GM10847 (cell line): ENCODE measurements around the gene LDAH.

Source experiments
- POLR2A ChIP-seq: IDR thresholded peaks from 2 replicates; pipeline ENCODE4 v1.6.1; 2011; ENCODE audit not compliant: insufficient read length; ENCODE audit errors: extremely low read depth

Gene LDAH

DNA sequence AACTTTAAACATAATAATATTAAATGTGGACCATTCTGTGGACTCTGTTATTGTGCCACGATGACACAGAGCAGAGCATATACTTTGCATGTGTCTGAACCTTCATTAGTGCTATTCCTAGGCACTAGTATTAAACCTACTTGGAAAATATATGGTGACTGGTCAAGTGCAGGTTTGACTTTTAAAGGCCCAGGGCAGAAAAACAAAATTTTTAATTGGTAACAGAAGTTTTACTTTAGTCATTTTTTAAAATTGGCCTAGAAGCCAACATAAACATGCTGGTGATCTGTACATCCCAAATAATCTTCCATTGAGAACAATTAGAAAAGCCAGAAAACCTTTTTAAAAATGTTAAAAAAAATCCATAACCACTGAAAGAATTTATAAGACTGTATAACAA, 16.6 kb downstream of the LDAH start:
- no peak for TF ChIP-seq POLR2A

DNA sequence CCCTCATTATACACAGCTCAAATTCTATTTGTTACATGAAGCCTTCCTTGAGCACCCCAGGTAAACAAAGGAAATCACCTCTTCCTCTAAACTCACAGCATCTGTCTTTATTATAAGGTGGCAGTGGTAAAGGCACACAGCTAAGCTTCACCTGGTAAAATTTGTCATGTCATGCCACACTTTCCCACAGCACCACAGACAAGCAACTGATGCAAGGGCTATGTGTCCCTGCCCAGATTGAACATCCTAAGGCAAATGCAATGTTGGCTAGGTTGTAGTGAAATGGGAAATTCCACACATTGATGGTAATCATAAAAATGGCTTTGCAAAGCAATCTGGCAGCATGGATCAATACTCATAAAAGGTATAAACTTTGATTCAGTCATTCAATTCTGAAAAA, 18.9 kb downstream of the LDAH start:
- no peak for TF ChIP-seq POLR2A

DNA sequence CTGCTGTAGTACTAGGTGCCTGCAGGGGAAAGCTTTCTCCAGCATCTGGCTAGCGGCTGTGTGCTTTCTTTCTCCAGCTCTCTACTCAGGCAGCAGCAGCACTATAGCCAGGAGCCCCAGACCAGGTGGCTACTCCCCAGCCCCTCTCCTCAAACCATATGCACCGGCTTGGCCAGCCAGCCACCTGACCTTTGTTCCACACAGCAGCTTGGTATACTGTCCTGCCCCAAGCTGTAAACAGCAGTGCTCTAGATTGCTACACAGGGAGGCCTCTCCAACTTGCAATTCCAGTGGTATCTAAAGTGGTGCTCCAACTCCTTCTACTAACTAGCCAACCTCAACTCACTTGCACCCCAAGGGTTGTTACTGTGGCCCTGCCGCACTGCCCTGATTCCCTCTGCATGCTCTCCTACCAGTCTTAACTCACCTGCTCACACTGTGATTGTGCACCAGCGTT, 19.6 kb downstream of the LDAH start:
- no peak for TF ChIP-seq POLR2A

DNA sequence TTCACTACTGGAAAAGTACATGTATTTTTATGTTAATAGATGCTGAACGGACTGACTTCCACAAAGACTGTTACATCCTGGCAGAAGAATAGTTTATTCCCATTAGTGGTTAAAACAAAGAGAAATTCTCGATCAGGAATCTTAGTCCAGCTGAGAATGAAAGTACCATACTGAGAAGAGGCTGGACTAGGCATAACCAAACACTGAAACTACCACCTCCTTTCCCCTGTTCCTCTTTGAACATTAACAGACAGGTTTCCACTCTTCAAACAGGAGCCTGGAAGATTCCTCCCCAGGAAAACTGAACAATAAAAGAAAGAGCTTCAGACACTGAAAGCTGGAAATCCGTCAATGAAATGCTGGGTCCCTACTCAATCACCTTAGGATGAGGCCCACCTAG, 25.8 kb downstream of the LDAH start:
- TF ChIP-seq POLR2A, result no peak

DNA sequence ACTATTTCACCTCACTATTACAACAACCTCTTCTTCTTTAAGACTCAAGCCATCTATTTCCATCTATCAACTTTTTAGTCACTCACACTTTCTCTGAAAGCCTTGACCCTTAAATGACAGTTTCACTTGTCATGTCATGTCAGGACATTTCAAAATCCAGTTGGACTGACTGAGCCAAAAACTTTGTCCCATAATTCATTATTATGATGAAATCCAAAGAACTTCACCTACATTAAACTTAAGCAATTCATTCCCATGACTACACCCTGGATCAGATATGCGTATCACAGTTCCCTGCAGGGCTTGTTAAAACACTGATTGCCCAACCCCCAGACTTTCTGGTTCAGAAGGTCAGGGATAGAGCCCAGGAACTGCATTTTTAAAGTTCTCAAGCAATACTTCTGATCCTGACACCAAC, 26.5 kb downstream of the LDAH start:
- TF ChIP-seq POLR2A, result no peak

DNA sequence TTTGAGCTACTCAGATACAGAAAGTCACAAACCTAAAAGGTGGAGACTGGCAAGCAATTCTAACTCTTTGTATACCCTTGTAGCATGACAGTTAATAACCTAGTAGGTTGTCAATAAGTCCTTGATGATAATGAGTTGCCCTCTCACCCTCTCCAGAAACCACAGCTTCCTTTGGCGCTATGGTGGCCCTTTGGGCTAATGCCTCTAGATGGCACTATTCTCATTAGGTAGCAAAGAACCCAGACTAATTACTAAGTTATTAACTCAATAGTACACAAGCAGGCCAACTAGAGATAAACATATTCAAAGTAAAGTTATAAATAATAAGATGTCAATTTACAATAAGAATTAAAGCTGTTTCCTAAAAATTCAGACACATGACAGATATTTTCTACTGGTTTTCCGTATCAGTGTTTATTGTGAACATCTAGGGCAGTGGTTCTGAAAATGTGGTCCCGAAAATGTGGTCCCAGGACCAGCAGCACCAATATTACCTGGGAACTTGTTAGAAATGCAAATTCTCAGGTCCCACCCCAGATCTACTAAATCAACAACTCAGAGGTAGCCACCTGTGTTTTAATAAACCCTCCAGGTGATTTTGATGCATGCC, 41.1 kb downstream of the LDAH start:
- no peak for TF ChIP-seq POLR2A

DNA sequence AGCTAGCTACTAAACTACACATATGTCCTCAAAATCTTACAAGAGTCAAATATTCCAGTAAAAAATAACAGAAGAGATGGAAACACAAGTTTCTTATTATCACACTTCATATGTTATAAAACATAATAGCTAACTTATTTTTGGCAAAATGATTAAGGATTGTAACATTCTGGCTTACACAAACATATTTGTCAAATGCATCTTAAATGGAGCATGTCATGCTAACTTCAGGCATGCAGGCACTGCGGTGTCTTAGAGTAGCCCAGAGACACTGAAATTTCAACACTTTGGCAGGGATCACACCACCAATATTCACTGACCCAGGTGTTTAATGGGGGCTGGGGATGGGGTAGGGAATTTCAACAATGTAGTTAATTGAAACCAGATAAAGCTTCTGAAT, 51.6 kb downstream of the LDAH start:
- no peak for TF ChIP-seq POLR2A

DNA sequence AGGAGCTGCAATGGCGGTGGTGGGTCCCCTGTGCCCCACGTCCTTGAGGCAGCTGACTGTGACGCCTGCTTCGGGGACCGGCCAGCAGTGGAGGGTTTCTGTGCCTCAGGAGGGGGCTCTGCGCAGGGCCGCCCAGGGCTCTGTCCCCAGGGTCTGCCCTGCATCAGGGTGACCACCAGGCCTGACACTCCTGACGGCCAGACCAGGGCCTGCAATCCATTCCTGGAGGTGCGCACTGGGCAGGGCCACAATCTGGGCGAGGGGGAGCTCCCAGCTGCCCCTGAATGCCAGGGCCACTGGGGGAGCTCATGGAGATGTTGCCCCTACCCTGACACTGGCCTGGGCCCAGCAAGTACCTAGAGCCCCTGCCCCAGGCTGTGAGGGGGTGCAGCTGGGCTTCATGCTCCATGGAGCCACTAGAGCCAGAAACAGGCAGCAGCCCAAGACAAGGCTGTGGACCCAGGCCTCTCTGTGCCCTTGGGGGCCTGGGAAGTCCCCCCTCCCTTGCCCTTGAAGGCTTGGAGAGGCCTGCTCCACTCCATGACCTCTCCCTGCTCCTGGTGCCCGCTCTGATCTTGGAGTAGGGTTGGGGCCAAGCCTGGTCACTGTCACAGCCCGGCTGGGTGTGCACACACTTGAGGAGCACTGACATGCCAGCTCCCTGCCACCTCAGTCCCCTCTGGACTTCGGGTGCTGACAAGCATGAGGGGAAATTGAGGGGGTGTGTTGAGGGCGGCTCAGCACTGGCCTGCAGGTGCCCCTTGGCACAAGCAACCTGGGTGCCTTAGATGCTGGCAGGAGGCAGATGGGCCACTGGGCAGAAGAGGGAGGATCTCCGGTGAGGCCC, 55.9 kb downstream of the LDAH start:
- no peak for TF ChIP-seq POLR2A

DNA sequence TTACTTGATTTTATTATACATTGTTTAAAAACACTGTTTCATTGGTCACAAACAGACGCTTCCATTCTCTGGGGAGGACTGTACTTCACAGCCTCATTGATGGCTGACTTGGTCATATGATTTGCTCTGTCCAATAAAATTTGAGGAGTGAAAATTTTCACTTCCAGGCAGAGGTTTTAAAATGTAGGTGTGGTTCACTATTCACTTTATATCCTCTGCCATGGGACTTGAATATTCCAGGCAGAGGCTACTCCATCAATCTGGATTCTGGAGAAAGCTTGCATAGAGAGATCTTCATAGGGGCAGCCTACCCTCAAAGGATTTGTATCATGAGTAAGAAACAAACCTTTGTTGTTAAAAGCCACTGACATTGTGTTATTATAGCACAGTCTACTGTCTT, 56.7 kb downstream of the LDAH start:
- TF ChIP-seq POLR2A, result no peak

DNA sequence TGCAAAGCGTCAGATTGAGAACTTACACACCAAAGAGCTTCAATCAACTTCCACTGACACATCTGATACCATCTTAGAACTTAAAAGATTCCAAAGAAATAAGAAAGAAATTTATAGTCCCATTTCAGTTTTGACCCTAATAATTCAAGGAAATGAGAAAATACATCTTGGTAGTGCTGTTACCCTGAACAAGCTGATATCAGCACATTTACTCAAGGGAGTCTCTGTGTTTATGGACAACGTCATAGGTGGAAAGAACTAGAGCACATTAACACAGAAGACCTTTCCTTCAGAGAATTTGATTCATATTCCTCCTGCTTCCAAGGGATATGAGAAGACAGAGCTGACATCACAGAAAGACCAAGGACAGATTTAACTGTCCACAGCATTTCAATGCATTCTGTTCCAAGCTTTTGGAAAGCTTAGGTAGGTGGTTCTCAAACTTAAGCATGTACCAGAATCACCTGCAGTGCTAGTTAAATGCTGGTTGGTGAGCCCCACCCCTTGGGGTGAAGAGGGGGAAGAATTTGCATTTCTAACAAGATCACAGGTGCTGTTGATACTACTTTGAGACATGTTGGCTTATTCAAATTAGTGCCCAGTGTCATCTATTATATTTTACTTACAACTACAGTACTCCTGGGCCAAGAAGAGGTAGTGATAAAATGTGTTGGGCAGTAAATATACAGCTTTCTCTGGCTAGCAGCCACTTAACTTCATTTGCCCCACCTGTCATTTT, 59.8 kb downstream of the LDAH start:
- no peak for TF ChIP-seq POLR2A

DNA sequence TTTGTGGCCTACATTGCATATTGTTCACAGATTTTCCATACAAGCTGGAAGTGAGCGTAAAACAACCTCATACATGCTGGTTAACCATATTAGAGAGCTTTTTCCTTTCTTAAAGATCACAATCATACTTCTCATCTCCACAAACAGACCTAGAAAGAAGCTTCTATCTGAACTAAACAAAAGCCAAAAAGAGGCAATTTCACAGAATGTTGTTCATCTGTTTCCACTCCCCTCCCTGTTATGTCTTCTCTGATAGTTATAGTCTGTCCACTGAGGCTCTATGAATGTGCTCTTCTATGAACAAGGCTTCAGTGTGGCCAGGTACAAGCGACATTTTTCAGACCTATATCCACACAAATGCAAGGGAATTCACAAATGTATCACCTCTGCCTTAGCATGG, 63.4 kb downstream of the LDAH start:
- TF ChIP-seq POLR2A, result no peak

DNA sequence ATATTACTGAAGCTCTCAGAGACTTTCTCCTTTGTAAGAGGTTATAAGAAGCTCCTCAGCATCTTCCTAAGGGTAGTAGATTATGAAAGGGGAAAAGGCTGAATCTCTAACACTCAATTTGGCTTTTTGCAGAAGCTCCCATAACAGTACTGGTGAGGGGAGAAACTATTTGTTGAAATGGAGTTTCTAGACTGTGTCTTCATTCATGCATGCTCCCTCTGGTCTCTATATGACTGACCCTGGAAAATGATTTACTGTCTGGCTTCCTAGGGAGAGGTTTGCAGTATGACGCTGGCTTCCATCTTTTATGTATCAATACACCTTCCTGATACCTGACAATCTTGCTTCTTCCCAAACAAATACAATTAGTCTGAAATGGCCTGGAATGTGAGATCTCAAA, 63.9 kb downstream of the LDAH start:
- TF ChIP-seq POLR2A, result no peak

DNA sequence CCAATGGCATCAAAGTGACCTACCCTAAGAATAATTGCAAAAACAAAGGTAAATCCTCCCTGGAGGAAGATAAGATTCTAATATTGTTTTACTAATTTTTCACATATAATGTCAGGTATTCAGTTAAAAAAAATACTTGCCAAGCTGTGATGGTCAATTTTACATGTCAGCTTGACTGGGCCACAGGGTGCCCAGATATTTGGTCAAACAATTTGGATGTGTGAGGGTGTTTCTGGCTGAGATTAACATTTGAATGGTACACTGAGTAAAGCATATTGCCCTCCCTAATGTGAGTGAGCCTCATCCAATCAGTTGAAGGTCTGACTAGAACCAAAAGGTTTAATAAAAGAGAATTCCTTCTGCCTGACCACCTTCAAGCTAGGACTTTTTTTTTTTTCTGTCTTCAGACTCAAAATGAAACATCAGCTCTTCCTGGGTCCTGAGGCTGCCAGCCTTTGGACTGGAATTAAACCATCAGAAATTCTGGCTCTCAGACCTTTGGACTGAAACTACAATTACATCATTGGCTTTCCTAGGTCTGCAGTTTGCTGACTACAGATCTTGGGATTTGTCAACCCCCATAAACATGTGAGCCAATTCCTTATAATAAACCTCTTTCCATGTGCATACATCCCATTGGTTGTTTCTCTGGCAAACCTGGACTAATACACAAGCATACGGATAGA, 65.4 kb downstream of the LDAH start:
- TF ChIP-seq POLR2A, result no peak

DNA sequence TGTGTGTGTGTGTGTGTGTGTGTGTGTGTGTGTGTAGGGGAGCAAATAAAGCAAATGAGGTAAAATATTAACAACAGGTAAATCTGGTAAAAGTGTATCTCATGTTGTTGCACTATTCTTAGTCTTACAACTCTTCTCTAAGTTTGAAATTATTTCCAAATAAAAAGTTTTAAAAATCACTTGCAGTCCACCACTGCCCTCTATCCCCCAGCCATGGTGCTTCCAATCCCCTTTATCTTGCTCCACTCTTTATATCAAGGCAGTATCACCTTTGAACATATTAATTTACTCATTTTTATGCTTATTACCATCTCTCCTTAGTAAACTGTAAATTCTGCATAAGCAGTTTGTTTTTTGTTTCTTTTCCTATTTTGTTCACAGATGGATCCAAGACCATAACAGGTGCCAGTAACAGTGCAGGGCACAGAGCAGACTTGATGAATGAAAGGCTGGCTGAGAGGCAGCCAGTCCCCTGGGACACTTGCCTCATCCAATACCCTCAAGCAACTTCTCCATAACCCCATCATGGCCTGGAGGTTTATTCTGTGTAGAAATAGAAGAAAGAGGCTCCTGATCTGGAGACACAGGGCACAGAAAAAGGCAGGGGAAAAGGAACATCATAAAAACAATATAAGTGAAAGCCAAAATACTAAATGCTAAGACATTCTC, 67.6 kb downstream of the LDAH start:
- TF ChIP-seq POLR2A, result no peak

DNA sequence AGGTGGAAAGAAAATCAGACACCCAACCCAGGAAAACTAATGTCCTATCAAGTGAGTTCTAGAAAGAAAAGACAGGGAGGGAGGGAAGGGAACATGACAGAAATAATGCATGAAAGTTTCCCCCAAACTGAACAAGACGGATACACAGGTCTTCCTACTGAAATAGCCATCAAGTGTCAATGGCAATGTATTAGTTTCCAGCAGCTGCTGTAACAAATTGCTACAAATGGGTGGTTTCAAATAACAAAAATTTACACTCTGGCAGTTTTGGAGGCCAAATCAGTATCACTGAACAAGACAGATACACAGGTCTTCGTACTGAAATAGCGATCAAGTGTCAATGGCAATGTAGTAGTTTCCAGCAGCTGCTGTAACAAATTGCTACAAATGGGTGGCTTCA, 70.6 kb downstream of the LDAH start:
- no peak for TF ChIP-seq POLR2A
